Lower lobe of right lung (tissue), 2 donors: Measurements from ENCODE around the gene SPATA20. TPM values are rescaled to one million over a fixed set of nuclear protein-coding genes. Genes with fewer than 3 reads are reported as not detected.

ENCODE experiments used
- ATAC-seq, 2 donors: fragments of 200-7000 bp; cut with Tn5 transposase; one replicate each; pipeline ENCODE4 v1.9.1; 2020 to 2022; ENCODE audit warnings: mild to moderate bottlenecking in 2 of 2, moderate library complexity in 2 of 2
- DNase-seq: peaks from one replicate; pipeline ENCODE4 v3.0.0-alpha.2; 2020
- H3K27ac ChIP-seq: fragments of 200-600 bp; one replicate; pipeline ENCODE4 v1.8.0; 2022
- H3K27me3 ChIP-seq: fragments of 200-600 bp; one replicate; pipeline ENCODE4 v1.8.0; 2022; ENCODE audit warnings: low read depth
- H3K36me3 ChIP-seq: fragments of 200-600 bp; one replicate; pipeline ENCODE4 v1.8.0; 2022; ENCODE audit warnings: mild to moderate bottlenecking
- H3K4me1 ChIP-seq: fragments of 200-600 bp; one replicate; pipeline ENCODE4 v1.8.0; 2022
- H3K4me3 ChIP-seq: fragments of 200-600 bp; one replicate; pipeline ENCODE4 v1.8.0; 2022; ENCODE audit warnings: mild to moderate bottlenecking
- H3K9me3 ChIP-seq: fragments of 200-600 bp; one replicate; pipeline ENCODE4 v1.8.0; 2022
- CTCF ChIP-seq: fragments of 200-600 bp; IDR thresholded peaks from one replicate; pipeline ENCODE4 v1.8.0; 2022; ENCODE audit warnings: antibody characterized with exemption, mild to moderate bottlenecking
- intact Hi-C: fragments of 100-400 bp; cut with DNase I; formaldehyde crosslinking; loops from one replicate; pipeline ENCODE4 v1.11.0; 2022
- total RNA-seq: library from RNA; stranded (reverse); fragmentation: NEBNext Ultra II Directional; extraction: Animal tissue kit (Norgen Biotek cat#: 25700); gene quantifications from one replicate; pipeline ENCODE4 v1.2.1, GENCODE V29; 2021
- donor health status: DM: no; HTN: yes; CAD: no; lungs with severe emphysema.

Gene SPATA20
- total RNA-seq, 1 donor from 2014 or later, result 29.7 TPM

- DNase-seq (no peak), ATAC-seq (no peak)
- H3K36me3 ChIP-seq, result no peaks in the 10 kb centered on the region
- H3K4me1 ChIP-seq, result peaks cover 16% of the 10 kb centered on the region
- peaks cover 54% of the 10 kb centered on the region for H3K27me3 ChIP-seq
- intact Hi-C loops, result no loop called here
- H3K4me3 ChIP-seq, result no peak overlapping the region
- TF ChIP-seq CTCF, result no peak
- H3K27ac ChIP-seq, result no peak overlapping the region
- H3K9me3 ChIP-seq, result no peaks in the 10 kb centered on the region
Observed at GRCh38 chr17:50565402-50566350, 18.7 kb downstream of the SPATA20 start.

- intact Hi-C loops, result no loop called here
- TF ChIP-seq CTCF, result no peak
- Histone ChIP-seq H3K27ac (no peak overlapping the region), H3K4me3 (no peak overlapping the region), H3K4me1 (peaks cover 7% of the 10 kb centered on the region), H3K27me3 (peaks cover 42% of the 10 kb centered on the region), H3K9me3 (no peaks in the 10 kb centered on the region), H3K36me3 (no peaks in the 10 kb centered on the region)
- DNase-seq (no peak), ATAC-seq (no peak)
Observed at GRCh38 chr17:50566886-50567285, 19.9 kb downstream of the SPATA20 start.

- TF ChIP-seq CTCF, result no peak
- peaks cover 24% of the 10 kb centered on the region for H3K27me3 ChIP-seq
- no peak overlapping the region for H3K4me3 ChIP-seq
- no peak for ATAC-seq
- no peak for DNase-seq
- intact Hi-C loops, result no loop called here
- no peak overlapping the region for H3K27ac ChIP-seq
- H3K4me1 ChIP-seq, result no peaks in the 10 kb centered on the region
- H3K9me3 ChIP-seq, result no peaks in the 10 kb centered on the region
- H3K36me3 ChIP-seq, result no peaks in the 10 kb centered on the region
Observed at GRCh38 chr17:50568659-50569058, 21.7 kb downstream of the SPATA20 start.

- ATAC-seq (no peak), DNase-seq (no peak)
- H3K36me3 ChIP-seq, result no peaks in the 10 kb centered on the region
- no peaks in the 10 kb centered on the region for H3K9me3 ChIP-seq
- H3K27ac ChIP-seq, result no peak overlapping the region
- H3K4me1 ChIP-seq, result no peaks in the 10 kb centered on the region
- H3K4me3 ChIP-seq, result no peak overlapping the region
- H3K27me3 ChIP-seq, result peaks cover 20% of the 10 kb centered on the region
- intact Hi-C loops, result no loop called here
- no peak for TF ChIP-seq CTCF
Observed at GRCh38 chr17:50569592-50569991, 22.6 kb downstream of the SPATA20 start.

GRCh38 chr17:50570032-50570431, 23.1 kb downstream of the SPATA20 start:
- ATAC-seq (no peak), DNase-seq (no peak)
- no peaks in the 10 kb centered on the region for H3K9me3 ChIP-seq
- no peak overlapping the region for H3K27ac ChIP-seq
- H3K4me1 ChIP-seq, result no peaks in the 10 kb centered on the region
- H3K4me3 ChIP-seq, result no peak overlapping the region
- intact Hi-C loops, result no loop called here
- no peaks in the 10 kb centered on the region for H3K36me3 ChIP-seq
- TF ChIP-seq CTCF, result no peak
- H3K27me3 ChIP-seq, result peaks cover 16% of the 10 kb centered on the region
